Measurements from ENCODE around the gene CACNA1C.

GRCh38 chr12:2557597-2557996 is 504.8 kb downstream of the CACNA1C start:
- TF ChIP-seq CTCF (IDR thresholded peaks at IDR 0.05) (no peak), POLR2A (IDR thresholded peaks at IDR 0.05) (no peak), POLR2AphosphoS5 (IDR thresholded peaks at IDR 0.05) (no peak)
